C4-2B (cell line): Measurements from ENCODE around the gene TNK2.

ENCODE experiments used
- H3K27ac ChIP-seq: fragments of 450-650 bp; 2 replicates; pipeline ENCODE4 v1.5.1; 2017
- ZFX ChIP-seq: fragments of 450-650 bp; IDR thresholded peaks from 2 replicates; pipeline ENCODE4 v1.6.1; 2017
- TF ChIP-seq, protein P1 (sequence below): fragments of 450-650 bp; conservative IDR thresholded peaks from 2 replicates; pipeline ENCODE4 v1.5.1; 2017; ENCODE audit warnings: mild to moderate bottlenecking

TNK2 gene

DNA sequence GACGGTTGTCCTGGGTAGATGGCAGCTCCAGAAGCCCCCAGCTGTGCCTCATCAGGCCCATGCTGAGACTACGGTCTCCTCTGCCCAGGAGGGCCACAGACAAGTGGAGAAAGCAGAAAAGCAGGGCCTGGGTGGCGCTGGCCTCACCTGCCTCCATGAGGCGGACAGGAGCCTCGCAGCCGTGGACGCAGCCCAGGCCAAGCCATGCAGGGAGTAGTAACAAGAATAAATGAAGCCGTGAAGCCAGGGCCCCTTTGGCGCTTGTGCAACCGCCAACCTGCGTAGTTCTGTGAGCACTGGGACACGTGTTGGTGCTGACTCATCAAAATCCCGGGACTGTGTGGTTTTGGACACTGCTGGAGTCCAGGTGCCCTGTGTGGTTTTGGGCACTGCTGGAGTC lies 84.4 kb downstream of the TNK2 start:
- TF ChIP-seq, protein P1, sequence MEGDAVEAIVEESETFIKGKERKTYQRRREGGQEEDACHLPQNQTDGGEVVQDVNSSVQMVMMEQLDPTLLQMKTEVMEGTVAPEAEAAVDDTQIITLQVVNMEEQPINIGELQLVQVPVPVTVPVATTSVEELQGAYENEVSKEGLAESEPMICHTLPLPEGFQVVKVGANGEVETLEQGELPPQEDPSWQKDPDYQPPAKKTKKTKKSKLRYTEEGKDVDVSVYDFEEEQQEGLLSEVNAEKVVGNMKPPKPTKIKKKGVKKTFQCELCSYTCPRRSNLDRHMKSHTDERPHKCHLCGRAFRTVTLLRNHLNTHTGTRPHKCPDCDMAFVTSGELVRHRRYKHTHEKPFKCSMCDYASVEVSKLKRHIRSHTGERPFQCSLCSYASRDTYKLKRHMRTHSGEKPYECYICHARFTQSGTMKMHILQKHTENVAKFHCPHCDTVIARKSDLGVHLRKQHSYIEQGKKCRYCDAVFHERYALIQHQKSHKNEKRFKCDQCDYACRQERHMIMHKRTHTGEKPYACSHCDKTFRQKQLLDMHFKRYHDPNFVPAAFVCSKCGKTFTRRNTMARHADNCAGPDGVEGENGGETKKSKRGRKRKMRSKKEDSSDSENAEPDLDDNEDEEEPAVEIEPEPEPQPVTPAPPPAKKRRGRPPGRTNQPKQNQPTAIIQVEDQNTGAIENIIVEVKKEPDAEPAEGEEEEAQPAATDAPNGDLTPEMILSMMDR = no peak
- no peak for TF ChIP-seq ZFX
- H3K27ac ChIP-seq = no peak overlapping the region

DNA sequence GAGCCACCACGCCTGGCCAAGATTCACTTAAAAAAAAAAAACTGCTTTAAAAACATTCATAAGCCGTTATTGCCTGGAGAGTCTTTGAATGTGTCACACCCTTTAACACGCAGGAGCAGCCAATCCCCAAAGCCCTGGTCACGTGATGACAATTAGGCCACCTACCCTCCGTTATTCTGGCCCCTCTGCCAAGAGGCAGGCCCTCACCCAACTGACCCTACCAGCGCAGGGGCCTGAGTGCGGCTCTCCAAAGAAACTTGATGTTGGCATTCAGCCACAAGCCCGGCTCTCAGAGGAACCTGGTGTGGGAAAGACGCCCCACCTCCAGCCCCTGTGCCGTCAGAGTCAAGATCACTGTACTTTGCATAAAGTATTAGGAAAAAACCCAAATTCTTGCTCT lies 85.1 kb downstream of the TNK2 start:
- no peak overlapping the region for H3K27ac ChIP-seq
- TF ChIP-seq, protein P1 = no peak
- TF ChIP-seq ZFX = no peak

DNA sequence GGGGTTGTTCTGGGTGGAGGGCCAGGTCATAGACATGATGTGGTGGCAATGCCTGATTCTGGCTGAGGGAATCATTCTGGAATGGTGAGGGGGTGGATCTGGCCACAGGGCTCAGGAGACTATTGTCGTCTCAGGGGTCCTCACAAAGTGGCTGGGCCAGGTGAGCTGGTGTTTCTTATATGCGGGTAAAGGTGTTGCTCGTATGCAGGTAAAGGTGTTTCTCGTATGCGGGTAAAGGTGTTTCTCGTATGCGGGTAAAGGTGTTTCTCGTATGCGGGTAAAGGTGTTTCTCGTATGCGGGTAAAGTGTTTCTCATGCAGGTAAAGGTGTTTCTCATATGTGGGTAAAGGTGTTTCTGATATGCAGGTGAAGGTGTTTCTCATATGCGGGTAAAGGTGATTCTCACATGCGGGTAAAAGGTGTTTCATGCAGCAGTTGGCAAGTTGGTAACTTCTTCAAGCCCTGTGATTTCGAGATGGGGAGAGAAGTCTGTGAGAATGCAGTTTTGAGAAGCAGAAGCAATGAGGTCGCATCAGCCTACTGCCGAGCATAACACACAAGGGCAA lies 86.1 kb downstream of the TNK2 start:
- no peak overlapping the region for H3K27ac ChIP-seq

DNA sequence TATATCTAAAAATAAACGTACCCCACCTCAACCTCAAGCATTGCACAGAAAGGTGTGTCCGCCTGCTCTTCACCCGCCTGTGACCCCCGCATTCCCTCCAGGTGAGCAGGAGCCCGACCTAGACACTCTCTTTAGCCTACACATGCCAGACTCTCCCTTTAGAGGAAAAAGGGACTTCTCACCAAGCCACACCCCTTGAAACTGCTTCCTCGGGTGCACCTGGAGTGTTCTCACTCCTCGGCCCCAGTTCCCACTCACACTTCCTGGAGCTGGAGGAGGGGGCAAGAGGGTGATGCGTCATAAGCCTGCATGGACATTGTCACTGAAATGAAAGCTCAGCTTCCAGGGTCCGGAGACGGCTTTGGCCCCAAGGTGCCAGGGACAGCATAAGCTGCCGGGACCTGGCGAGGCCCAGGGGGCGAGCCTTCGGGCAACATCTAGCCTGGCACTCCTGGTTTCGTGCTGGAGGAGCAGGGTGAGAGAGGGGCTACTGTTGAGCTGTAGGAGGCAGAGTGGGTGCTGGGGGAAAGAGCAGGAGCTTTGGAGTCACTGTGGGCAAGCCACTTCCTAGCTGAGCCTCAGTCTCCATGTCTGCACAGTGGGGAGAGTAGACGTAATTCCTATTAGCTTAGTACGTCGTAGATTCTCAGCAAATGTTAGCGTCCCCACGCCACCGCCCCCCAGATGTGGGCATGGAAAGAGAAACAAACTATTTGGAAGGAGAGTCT lies 86.8 kb downstream of the TNK2 start:
- no peak overlapping the region for H3K27ac ChIP-seq
- no peak for TF ChIP-seq ZFX
- TF ChIP-seq, protein P1 = no peak

More for the DNA sequence above, 86.1 kb downstream of the TNK2 start:
- TF ChIP-seq ZFX = no peak

DNA sequence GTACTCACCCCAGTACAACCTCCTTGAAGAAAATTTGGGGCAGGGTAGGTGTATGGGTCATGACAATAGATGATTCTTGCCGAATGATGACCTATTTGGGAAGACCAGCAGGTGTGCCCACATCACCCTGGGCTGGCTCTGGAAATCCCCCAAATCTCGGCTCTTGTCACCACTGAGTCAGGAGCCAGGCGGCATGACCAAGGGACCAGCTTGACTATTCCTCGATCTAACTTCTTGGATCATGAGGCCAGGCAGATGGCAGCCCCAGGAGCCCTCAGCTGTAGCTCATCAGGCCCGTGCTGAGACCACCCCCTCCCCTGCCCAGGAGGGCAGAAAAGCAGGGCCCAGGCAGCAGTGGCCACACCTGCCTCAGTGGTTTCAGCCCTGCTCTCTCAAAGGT lies 87.5 kb downstream of the TNK2 start:
- H3K27ac ChIP-seq = no peak overlapping the region
- TF ChIP-seq ZFX = no peak
- TF ChIP-seq, protein P1 = no peak

DNA sequence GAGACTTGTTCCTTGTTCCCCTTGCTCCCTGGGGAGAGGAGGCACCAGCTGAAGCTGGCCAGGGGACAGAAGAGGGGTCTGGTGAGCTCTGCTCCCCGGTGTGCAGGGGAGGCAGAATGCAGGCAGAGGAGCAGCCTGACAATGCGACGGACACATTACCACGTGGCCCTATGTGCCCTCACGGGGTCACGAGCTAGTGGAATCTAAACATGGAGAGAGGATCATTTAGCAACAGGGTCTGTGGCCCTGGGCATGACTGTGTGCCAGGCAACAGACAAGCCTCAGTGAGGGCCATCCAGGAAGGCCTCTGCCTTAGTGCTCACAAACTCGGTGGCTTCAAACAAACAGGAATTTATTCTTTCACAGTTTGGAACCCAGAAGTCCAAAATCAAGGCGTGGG lies 88.2 kb downstream of the TNK2 start:
- no peak for TF ChIP-seq ZFX
- TF ChIP-seq, protein P1 = no peak
- no peak overlapping the region for H3K27ac ChIP-seq

DNA sequence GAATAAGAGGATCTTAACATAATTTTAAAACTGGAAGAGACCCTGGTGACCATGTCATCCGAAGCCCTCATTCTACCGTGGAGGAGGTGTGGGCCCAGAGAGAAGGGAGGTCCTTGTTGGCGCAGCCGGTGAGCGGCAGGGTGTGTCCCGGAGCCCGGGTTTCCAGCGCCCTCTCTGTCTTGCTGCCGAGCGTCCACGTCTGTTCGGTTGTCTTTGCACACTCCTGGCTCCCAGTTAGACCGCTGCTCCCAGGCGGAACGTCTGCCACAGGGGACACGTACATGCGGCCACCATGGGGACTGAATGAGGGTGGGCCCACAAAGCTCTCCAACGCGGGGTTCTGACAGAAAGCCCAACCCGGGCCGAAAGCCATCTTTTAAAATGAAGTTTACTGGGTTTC lies 90.0 kb downstream of the TNK2 start:
- no peak overlapping the region for H3K27ac ChIP-seq
- TF ChIP-seq, protein P1 = no peak
- no peak for TF ChIP-seq ZFX
